ENCODE measurements around the gene KRT86.

GRCh38 chr12:52266514-52266913 lies 7.9 kb upstream of the KRT86 start:
- TF ChIP-seq, protein P1, sequence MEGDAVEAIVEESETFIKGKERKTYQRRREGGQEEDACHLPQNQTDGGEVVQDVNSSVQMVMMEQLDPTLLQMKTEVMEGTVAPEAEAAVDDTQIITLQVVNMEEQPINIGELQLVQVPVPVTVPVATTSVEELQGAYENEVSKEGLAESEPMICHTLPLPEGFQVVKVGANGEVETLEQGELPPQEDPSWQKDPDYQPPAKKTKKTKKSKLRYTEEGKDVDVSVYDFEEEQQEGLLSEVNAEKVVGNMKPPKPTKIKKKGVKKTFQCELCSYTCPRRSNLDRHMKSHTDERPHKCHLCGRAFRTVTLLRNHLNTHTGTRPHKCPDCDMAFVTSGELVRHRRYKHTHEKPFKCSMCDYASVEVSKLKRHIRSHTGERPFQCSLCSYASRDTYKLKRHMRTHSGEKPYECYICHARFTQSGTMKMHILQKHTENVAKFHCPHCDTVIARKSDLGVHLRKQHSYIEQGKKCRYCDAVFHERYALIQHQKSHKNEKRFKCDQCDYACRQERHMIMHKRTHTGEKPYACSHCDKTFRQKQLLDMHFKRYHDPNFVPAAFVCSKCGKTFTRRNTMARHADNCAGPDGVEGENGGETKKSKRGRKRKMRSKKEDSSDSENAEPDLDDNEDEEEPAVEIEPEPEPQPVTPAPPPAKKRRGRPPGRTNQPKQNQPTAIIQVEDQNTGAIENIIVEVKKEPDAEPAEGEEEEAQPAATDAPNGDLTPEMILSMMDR (IDR thresholded peaks at IDR 0.05), result no peak
- no peak for TF ChIP-seq POLR2A (IDR thresholded peaks at IDR 0.05)
